Small intestine (tissue), 7 donors: ENCODE data around the gene PSD. TPM values are rescaled to one million over a fixed set of nuclear protein-coding genes. Genes with fewer than 3 reads are reported as not detected.
"Not testable (repeated sequence)": the region's sequence is repeated elsewhere in the genome, so short reads cannot be mapped to it uniquely, and the experiment has no call there.

Experiments
- DNase-seq, 2 donors: peaks; one replicate each; pipeline versions ENCODE4 v3.0.0 to v3.0.0-alpha.2; 2013
- FAIRE-seq: peaks from 2 replicates; lab custom pipeline; 2012; peaks lifted over from hg19 to GRCh38; lab: Jason Lieb, UNC
- H3K27ac ChIP-seq, 3 donors: one replicate each; pipeline ENCODE4 v1.5.1; 2013; ENCODE audit warnings: low read length in 2 of 3, mild to moderate bottlenecking in 2 of 3, control low read depth in 1 of 3, inconsistent platforms in 1 of 3, low read depth in 1 of 3, moderate library complexity in 1 of 3
- H3K27me3 ChIP-seq, 3 donors: one replicate each; pipeline ENCODE4 v1.6.1; 2013; ENCODE audit warnings: low read length in 3 of 3, inconsistent platforms in 1 of 3; ENCODE audit not compliant: control insufficient read depth in 3 of 3, insufficient read depth in 3 of 3
- H3K36me3 ChIP-seq, 3 donors: one replicate each; pipeline ENCODE4 v1.6.1; 2013; ENCODE audit warnings: low read length in 3 of 3, inconsistent platforms in 1 of 3, low read depth in 1 of 3, mild to moderate bottlenecking in 1 of 3, moderate library complexity in 1 of 3; ENCODE audit not compliant: control insufficient read depth in 3 of 3, insufficient read depth in 2 of 3
- H3K4me1 ChIP-seq, 3 donors: one replicate each; pipeline ENCODE4 v1.6.1; 2013; ENCODE audit warnings: low read length in 2 of 3, inconsistent platforms in 1 of 3, low read depth in 1 of 3, mild to moderate bottlenecking in 1 of 3, moderate library complexity in 1 of 3; ENCODE audit not compliant: control insufficient read depth in 3 of 3, insufficient read depth in 2 of 3
- H3K4me3 ChIP-seq, 3 donors: one replicate each; pipeline ENCODE4 v1.5.1; 2013; ENCODE audit warnings: low read length in 3 of 3, control low read depth in 1 of 3, inconsistent platforms in 1 of 3, low read depth in 1 of 3, mild to moderate bottlenecking in 1 of 3, moderate library complexity in 1 of 3
- H3K9me3 ChIP-seq, 2 donors: one replicate each; pipeline ENCODE4 v1.6.1; 2013; ENCODE audit warnings: low read depth in 1 of 2, low read length in 1 of 2; ENCODE audit not compliant: control insufficient read depth in 2 of 2, insufficient read depth in 1 of 2
- WGBS, 3 donors: extraction: QIAGEN DNeasy Blood & Tissue Kit; methylation state at CpG; one replicate each; pipeline ENCODE4 v1.1.7; 2013; 5-methylcytosine and 5-hydroxymethylcytosine counted together
- polyA plus RNA-seq, 4 donors: library from polyadenylated mRNA; stranded (reverse) in 3 of 4; unstranded in 1 of 4; fragments of 200-250 nt in 3 of 4; fragments of 120-200 nt in 1 of 4; gene quantifications; one replicate each; pipeline versions ENCODE4 v1.2.1 to v1.2.3, GENCODE V29; 2013
- donor health status: healthy with polysubstance abuse.
- donor health status: control.
- donor health status: control.
- donor health status: Bipolar disorder and iron deficiency.
- donor health status: healthy.

PSD gene
- polyA plus RNA-seq, 4 donors: 1.1 to 30.6 (median 2.9) TPM

- no peaks in the 10 kb centered on the region for H3K27me3 ChIP-seq
- no peaks in the 10 kb centered on the region for H3K9me3 ChIP-seq
- DNase-seq (no peak), FAIRE-seq (no peak)
- peaks cover 3 to 56% (median 7%) of the 10 kb centered on the region in 3 donors for H3K4me1 ChIP-seq
- peak overlapping the region in 2 of 3 donors; percentile 46 to 47 for H3K4me3 ChIP-seq
- 12 to 26% (median 16%) methylated on average over 8 of the region's 8 CpGs for WGBS, 3 donors
- peaks cover 0 to 4% (median 0%) of the 10 kb centered on the region in 3 donors for H3K36me3 ChIP-seq
- peak overlapping the region in 1 of 3 donors; percentile 27 for H3K27ac ChIP-seq
These were observed 42.2 kb upstream of the PSD start for GRCh38 chr10:102460836-102461186.

DNA sequence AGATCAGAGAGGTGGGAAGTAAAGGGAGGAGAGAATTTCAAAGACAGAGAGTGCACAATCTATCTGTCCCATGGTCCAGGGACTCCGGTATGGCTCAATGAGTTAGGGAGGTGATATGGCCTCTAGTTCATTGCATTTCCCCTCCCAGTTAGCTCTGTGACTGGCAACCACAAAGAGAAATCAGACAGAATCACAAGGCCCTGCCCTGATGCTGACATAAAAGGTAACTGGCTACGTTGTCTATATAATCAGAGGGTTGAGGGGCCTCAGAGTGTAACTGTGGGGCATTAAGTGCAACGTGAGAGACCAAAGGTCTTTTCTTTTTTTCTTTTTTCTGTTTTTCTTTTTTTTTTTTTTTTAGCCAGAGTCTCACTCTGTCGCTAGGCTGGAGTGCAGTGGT is 40.1 kb upstream of the PSD start:
- DNase-seq (peak in 1 of 2 donors; percentile 75), FAIRE-seq (no peak)
- H3K27ac ChIP-seq: peak overlapping the region in 1 of 3 donors; percentile 77
- peaks cover 3 to 71% (median 7%) of the 10 kb centered on the region in 3 donors for H3K4me1 ChIP-seq
- H3K4me3 ChIP-seq: no peak overlapping the region
- H3K27me3 ChIP-seq: no peaks in the 10 kb centered on the region
- peaks cover 0 to 9% (median 0%) of the 10 kb centered on the region in 3 donors for H3K36me3 ChIP-seq
- WGBS, 3 donors: 57 to 70% (median 66%) methylated on average over 4 of the region's 4 CpGs
- H3K9me3 ChIP-seq: no peaks in the 10 kb centered on the region

DNA sequence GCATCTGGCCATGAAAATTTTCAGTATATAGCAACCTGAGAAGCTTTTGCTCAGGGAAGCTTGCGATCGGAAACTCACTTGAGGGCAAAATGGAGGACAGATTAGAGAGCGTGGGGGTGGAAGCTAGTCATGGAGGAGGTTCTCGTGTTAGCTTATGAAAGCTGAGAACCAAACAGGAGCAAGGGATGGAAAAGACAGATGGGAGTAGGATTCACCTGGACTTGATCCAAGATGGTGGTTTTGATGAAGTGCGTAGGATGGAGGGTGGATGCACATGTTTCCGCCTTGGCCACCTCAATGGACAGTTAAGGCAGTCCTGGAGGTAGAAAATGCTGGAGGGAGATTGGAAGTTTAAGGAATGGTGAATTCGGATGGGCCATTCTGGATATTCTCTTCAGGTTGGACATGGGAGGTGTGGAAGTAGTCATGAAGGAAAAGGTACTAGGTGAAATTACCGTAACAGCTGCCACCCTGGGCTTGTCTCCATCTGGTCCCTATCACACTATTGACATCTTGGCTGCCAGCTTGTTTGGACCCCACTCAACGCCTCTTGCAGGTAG is 39.1 kb upstream of the PSD start:
- H3K4me1 ChIP-seq: peaks cover 3 to 71% (median 7%) of the 10 kb centered on the region in 3 donors
- H3K36me3 ChIP-seq: peaks cover 0 to 19% (median 0%) of the 10 kb centered on the region in 3 donors
- H3K27me3 ChIP-seq: no peaks in the 10 kb centered on the region
- H3K4me3 ChIP-seq: no peak overlapping the region
- no peak overlapping the region for H3K27ac ChIP-seq
- DNase-seq: no peak
- no peaks in the 10 kb centered on the region for H3K9me3 ChIP-seq
- 86 to 89% (median 87%) methylated on average over 9 of the region's 9 CpGs for WGBS, 3 donors
- FAIRE-seq: no peak

GRCh38 chr10:102455893-102456471 is 37.4 kb upstream of the PSD start:
- FAIRE-seq (no peak), DNase-seq (peak in 1 of 2 donors; percentile 81)
- Histone ChIP-seq H3K36me3 (peaks cover 0 to 36% (median 0%) of the 10 kb centered on the region in 3 donors), H3K4me1 (peaks cover 0 to 68% (median 0%) of the 10 kb centered on the region in 3 donors), H3K4me3 (no peak overlapping the region), H3K27me3 (no peaks in the 10 kb centered on the region), H3K9me3 (no peaks in the 10 kb centered on the region), H3K27ac (peak overlapping the region in 1 of 3 donors; percentile 75)
- WGBS, 3 donors: 81 to 84% (median 84%) methylated on average over 7 of the region's 7 CpGs

GRCh38 chr10:102454662-102455487 is 36.3 kb upstream of the PSD start:
- not testable (repeated sequence) for H3K27me3 ChIP-seq, FAIRE-seq, DNase-seq, H3K9me3 ChIP-seq, H3K4me3 ChIP-seq
- 81 to 86% (median 85%) methylated on average over 13 of the region's 13 CpGs for WGBS, 3 donors
- peaks cover 0 to 36% (median 0%) of the 10 kb centered on the region in 3 donors for H3K36me3 ChIP-seq
- H3K4me1 ChIP-seq: peaks cover 0 to 68% (median 0%) of the 10 kb centered on the region in 3 donors
- H3K27ac ChIP-seq: peak overlapping the region in 1 of 3 donors; percentile 75

DNA sequence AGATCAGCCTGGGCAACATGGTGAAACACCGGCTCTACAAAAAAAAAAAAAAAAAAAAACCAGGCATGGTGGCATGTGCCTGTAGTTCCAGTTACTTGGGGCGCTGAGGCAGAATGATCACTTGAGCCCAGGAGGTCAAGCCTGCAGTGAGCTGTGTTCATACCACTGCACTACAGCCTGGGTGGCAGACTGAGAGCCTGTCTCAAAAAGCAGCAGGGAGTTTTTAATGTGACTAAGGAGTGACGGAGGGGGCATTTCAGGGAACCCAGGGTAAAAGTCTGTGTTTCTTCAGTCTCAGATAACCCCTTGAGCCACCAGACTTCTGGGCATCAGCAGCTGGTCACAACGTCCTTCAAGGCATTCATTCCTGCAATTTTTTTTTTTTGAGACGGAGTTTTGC is 34.9 kb upstream of the PSD start:
- Histone ChIP-seq H3K9me3 (no peaks in the 10 kb centered on the region), H3K4me1 (peaks cover 0 to 66% (median 2%) of the 10 kb centered on the region in 3 donors), H3K36me3 (peaks cover 0 to 36% (median 0%) of the 10 kb centered on the region in 3 donors), H3K4me3 (no peak overlapping the region), H3K27me3 (no peaks in the 10 kb centered on the region), H3K27ac (peak overlapping the region in 1 of 3 donors; percentile 51)
- DNase-seq: no peak
- 81 to 90% (median 82%) methylated on average over 5 of the region's 5 CpGs for WGBS, 3 donors
- no peak for FAIRE-seq

DNA sequence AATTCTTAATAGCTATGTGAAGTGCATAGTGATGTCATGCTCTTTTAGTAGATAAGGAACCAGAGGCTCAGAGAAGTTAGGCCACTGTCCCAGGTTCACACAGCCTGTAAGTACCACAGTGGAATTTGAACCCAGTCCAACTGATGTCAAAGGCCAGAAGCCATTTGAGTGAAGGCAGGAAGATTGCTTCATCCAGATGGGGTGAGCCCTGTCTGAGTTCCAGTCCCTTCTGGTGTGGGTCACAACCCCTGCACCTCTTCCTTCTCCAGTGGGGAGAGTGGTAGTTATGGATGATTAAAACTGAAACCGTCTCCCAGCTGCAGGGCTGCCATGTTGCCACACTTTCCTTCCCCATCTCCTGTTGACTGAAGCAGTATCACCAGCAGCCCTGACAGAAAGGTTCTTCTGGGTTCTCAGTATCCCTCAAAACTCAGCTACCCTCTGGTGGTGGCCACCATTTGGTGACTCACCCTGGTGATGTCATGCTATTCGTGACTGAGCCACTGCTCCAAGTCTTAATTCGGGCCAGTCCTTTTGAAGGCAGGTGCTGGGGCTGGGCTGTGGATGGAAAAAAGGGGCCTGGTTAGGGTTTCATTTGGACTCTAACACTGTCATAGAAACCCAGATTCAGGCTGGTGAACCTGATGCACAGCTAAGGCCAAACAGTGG is 34.2 kb upstream of the PSD start:
- 46 to 64% (median 47%) methylated on average over 3 of the region's 3 CpGs for WGBS, 3 donors
- H3K27ac ChIP-seq: peak overlapping the region in 1 of 3 donors; percentile 51

More for the DNA sequence above, 34.2 kb upstream of the PSD start:
- no peaks in the 10 kb centered on the region for H3K9me3 ChIP-seq
- peaks cover 0 to 36% (median 0%) of the 10 kb centered on the region in 3 donors for H3K36me3 ChIP-seq
- H3K4me1 ChIP-seq: peaks cover 0 to 60% (median 2%) of the 10 kb centered on the region in 3 donors
- H3K4me3 ChIP-seq: no peak overlapping the region
- DNase-seq: peak in 1 of 2 donors; percentile 48
- FAIRE-seq: no peak
- H3K27me3 ChIP-seq: no peaks in the 10 kb centered on the region
